Uterus (tissue), 4 donors: Measurements from ENCODE around the gene SPATC1L. TPM values are rescaled to one million over a fixed set of nuclear protein-coding genes. Genes with fewer than 3 reads are reported as not detected.

Experiments
- DNase-seq, 2 donors: peaks; one replicate each; pipeline ENCODE4 v3.0.0-alpha.2; 2019 to 2020
- H3K27ac ChIP-seq, 2 donors: fragments of 200-600 bp; sonication (generic); 1 replicate in 1 of 2; 2 replicates in 1 of 2; pipeline ENCODE4 v1.5.1; 2016 to 2018
- H3K27me3 ChIP-seq, 2 donors: fragments of 200-600 bp; sonication (generic); one replicate each; pipeline ENCODE4 v1.5.1; 2018 to 2019; ENCODE audit warnings: control low read depth in 1 of 2
- H3K36me3 ChIP-seq, 2 donors: fragments of 200-600 bp; sonication (generic); one replicate each; pipeline ENCODE4 v1.5.1; 2019; ENCODE audit warnings: control low read depth in 1 of 2
- H3K4me1 ChIP-seq, 2 donors: fragments of 200-600 bp; sonication (generic); one replicate each; pipeline ENCODE4 v1.5.1; 2018 to 2019; ENCODE audit warnings: control low read depth in 1 of 2
- H3K4me3 ChIP-seq, 2 donors: fragments of 200-600 bp; sonication (generic); 1 replicate in 1 of 2; 2 replicates in 1 of 2; pipeline ENCODE4 v1.5.1; 2018 to 2019; ENCODE audit warnings: mild to moderate bottlenecking in 1 of 2
- H3K9me3 ChIP-seq, 2 donors: fragments of 200-600 bp; sonication (generic); one replicate each; pipeline ENCODE4 v1.5.1; 2019; ENCODE audit warnings: control low read depth in 1 of 2
- POLR2A ChIP-seq, 2 donors: fragments of 450-650 bp; IDR thresholded peaks; one replicate each; pipeline ENCODE4 v1.6.1; 2016; ENCODE audit warnings: antibody characterized with exemption in 2 of 2, mild to moderate bottlenecking in 1 of 2, moderate library complexity in 1 of 2
- intact Hi-C: fragments of 100-400 bp; cut with DNase I; formaldehyde crosslinking; loops from one replicate; pipeline ENCODE4 v1.15.1; 2023; ENCODE audit warnings: low total_unique reads
- total RNA-seq, 4 donors: library from RNA; depleted of rRNA in 3 of 4; stranded (reverse); fragments of >200 nt in 3 of 4; gene quantifications; one replicate each; pipeline versions ENCODE4 v1.1.0 to v1.2.4, GENCODE V29; 2014 to 2023
- TF ChIP-seq, protein P1 (sequence below), 4 experiments: fragments of 200-600 bp in 2 of 4; fragments of 450-650 bp in 2 of 4; sonication (generic) in 2 of 4; IDR thresholded peaks; one replicate each; pipeline ENCODE4 v1.5.1; 2016 to 2019; ENCODE audit warnings: antibody characterized with exemption in 4 of 4, mild to moderate bottlenecking in 2 of 4, moderate library complexity in 1 of 4
- donor health status: DM: yes; HTN: yes; CAD: no.

SPATC1L gene
- total RNA-seq, 4 donors from 2014 or later, result 4.9 to 10.0 (median 6.4) TPM; not detected in 1

DNA sequence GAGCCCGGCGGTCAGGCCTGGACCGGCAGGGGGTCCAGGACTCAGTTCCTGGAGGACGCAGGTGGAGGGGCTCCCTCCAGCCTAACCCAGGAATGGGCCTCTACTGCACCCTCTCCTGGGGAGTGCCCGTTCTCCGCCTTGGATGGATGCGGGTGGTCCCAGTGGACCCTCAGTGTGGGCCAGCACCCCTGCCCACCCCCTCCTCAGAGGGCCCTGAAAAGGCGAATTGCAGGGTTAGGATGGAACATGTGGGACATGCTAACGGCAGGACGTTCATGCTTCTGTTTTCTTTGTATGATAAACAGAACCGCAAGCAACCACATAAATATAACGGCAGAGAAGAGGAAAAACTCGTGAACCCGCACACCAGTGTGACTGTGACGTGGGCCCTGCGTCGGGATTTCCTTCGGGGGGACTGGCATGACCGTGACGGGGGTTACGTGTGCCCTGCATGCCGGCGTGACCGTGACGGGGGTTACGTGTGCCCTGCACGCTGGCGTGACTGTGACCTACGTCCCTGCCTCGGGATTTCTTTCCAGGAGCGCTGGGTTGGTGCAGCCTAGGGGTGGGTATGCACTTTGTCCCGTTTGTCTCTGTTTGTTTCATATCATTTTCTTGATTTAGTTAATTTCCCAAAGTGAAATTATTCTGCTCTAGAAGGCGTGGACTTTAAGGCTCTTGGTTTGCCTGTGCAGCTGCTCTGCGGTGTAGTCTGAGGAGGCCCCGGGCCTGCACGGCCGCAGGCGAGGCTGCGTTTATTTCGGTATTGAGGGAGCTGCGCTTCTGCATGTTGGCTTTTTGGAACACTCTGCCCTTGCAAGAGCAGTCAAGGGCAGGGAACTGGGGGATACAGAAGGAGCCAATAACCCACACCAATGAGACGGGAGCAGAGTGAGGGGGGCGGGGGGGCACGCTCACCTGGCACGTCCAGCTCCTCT, 32.0 kb downstream of the SPATC1L start:
- Histone ChIP-seq H3K27me3 (no peaks in the 10 kb centered on the region), H3K4me3 (no peak overlapping the region), H3K9me3 (no peaks in the 10 kb centered on the region), H3K4me1 (peaks cover 0 to 4% of the 10 kb centered on the region in 2 donors), H3K27ac (no peak overlapping the region), H3K36me3 (no peaks in the 10 kb centered on the region)
- TF ChIP-seq, protein P1, sequence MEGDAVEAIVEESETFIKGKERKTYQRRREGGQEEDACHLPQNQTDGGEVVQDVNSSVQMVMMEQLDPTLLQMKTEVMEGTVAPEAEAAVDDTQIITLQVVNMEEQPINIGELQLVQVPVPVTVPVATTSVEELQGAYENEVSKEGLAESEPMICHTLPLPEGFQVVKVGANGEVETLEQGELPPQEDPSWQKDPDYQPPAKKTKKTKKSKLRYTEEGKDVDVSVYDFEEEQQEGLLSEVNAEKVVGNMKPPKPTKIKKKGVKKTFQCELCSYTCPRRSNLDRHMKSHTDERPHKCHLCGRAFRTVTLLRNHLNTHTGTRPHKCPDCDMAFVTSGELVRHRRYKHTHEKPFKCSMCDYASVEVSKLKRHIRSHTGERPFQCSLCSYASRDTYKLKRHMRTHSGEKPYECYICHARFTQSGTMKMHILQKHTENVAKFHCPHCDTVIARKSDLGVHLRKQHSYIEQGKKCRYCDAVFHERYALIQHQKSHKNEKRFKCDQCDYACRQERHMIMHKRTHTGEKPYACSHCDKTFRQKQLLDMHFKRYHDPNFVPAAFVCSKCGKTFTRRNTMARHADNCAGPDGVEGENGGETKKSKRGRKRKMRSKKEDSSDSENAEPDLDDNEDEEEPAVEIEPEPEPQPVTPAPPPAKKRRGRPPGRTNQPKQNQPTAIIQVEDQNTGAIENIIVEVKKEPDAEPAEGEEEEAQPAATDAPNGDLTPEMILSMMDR (IDR thresholded peaks at IDR 0.05), result no peak
- TF ChIP-seq POLR2A (IDR thresholded peaks at IDR 0.05), result no peak
- intact Hi-C loops, result no loop called here
- DNase-seq, result peak in 1 of 2 donors; percentile 14

DNA sequence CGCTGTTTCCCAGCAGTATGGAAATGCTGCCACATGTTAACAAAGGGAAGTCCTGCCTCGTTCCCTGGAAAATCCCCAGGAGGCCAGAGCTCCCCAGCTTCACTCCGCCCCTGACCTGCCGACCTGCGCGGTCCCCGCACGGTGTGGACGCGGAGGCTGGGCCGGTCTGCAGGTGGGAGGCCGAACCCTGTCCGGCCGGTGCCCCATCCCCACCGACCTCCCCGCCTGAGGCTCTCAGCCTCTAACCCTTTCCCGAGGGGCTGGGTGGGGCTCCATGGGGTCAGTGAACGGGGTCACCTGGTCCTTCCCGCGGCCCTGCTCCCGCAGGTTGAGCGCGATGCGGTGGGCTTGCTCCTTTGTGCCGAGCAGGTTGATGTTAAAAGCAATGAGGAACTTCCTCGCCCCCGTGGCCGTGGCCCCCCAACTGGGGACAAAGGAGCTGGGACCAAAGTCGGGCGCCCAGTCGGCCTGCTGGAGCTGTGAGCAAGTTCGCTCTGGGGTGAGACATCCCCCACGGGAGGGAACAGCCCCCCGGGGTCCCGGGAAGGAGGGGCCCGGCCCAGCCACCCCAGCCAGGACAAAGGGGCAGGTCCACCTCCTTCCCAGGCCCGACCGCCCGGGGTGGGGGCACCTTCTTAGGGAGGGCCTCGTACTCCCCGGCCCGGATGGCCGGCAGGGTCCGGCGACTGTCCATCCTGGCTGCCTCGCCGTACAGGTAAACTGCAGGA, 32.8 kb downstream of the SPATC1L start:
- H3K4me1 ChIP-seq, result peaks cover 0 to 4% of the 10 kb centered on the region in 2 donors
- no peak overlapping the region for H3K4me3 ChIP-seq
- intact Hi-C loops, result no loop called here
- H3K27ac ChIP-seq, result no peak overlapping the region
- no peaks in the 10 kb centered on the region for H3K27me3 ChIP-seq
- no peaks in the 10 kb centered on the region for H3K36me3 ChIP-seq
- H3K9me3 ChIP-seq, result no peaks in the 10 kb centered on the region
- DNase-seq, result peak in 1 of 2 donors; percentile 15
- TF ChIP-seq, protein P1 (IDR thresholded peaks at IDR 0.05), result no peak
- TF ChIP-seq POLR2A (IDR thresholded peaks at IDR 0.05), result no peak

DNA sequence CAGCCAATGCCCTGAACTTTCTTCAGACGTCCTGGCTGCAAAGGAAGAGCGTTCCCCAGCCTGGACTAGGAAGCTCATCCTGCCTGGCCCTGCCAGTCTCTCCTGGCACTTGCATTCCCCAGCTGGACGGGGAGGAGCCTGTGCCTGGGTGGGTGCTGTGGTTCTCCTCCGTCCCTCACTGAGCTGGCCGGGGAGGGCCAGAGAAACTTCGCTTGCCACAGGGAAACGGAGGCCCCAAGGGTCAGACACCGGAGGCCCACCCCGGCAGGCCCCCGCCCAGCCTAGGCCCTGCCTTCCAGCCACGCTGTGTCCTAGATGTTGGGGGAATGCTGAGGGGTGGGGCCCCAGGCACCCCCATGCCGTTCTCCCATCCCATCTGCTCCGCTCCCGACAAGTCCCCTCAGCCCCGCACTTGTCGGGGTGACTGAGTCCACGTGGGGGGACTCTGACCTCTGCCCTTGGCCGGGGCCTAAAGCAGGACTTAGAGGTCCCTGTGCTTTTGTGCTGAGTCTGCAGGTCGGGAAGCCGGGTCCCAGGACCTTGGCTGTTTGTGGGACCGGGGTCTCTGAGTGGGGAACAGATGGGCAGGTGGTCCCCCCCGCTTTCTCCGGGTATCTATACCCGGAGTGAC, 33.7 kb downstream of the SPATC1L start:
- no peak overlapping the region for H3K4me3 ChIP-seq
- intact Hi-C loops, result no loop called here
- H3K4me1 ChIP-seq, result peaks cover 0 to 4% of the 10 kb centered on the region in 2 donors
- no peaks in the 10 kb centered on the region for H3K36me3 ChIP-seq
- no peaks in the 10 kb centered on the region for H3K27me3 ChIP-seq
- DNase-seq, result no peak
- TF ChIP-seq, protein P1 (IDR thresholded peaks at IDR 0.05), result no peak
- no peak for TF ChIP-seq POLR2A (IDR thresholded peaks at IDR 0.05)
- H3K27ac ChIP-seq, result no peak overlapping the region
- no peaks in the 10 kb centered on the region for H3K9me3 ChIP-seq

DNA sequence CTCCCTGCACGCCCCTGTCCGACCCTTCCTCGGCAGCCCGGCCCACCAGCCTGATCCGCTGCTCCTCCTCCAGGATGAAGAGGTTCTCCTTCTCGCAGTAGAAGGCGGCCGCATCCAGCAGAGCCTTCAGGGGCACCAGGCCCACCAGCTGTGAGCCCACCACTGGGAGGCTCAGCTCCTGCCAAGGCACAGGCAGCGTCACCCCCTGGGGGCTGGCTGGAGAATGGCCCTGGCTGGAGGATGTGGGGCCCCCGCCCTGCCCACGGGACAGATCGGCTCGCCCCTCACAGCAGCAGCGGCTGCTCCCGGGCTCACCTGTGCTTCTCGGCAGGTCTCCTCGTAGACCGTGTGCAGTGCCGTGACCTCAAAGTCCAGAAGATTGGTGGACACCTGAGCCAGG, 34.2 kb downstream of the SPATC1L start:
- H3K4me1 ChIP-seq, result peaks cover 0 to 4% of the 10 kb centered on the region in 2 donors
- H3K9me3 ChIP-seq, result no peaks in the 10 kb centered on the region
- H3K27me3 ChIP-seq, result no peaks in the 10 kb centered on the region
- no peak overlapping the region for H3K27ac ChIP-seq
- H3K4me3 ChIP-seq, result no peak overlapping the region
- no peak for TF ChIP-seq POLR2A (IDR thresholded peaks at IDR 0.05)
- TF ChIP-seq, protein P1 (IDR thresholded peaks at IDR 0.05), result no peak
- no peaks in the 10 kb centered on the region for H3K36me3 ChIP-seq
- peak in 1 of 2 donors; percentile 11 for DNase-seq
- intact Hi-C loops, result no loop called here
